Measurements from ENCODE around the gene MAP1B. TPM values are rescaled to one million over a fixed set of nuclear protein-coding genes. Genes with fewer than 3 reads are reported as not detected.

Gene MAP1B
- total and polyA plus RNA-seq, 9 of the 15 experiments (the other 6 are each of a cell fraction or from before 2014, with no cell fraction given): 5.2 to 66.1 (median 17.3) TPM

- TF ChIP-seq ZNF280A (IDR thresholded peaks at IDR 0.05; ENCODE audit: low read depth, partially characterized antibody) (no peak), HNRNPLL (IDR thresholded peaks at IDR 0.05; ENCODE audit: low read depth, low read length, poor library complexity, severe bottlenecking) (no peak), NFIX (CRISPR knock-in tag; IDR thresholded peaks at IDR 0.05; ENCODE audit: low read depth) (no peak), RFX1 (IDR thresholded peaks at IDR 0.05) (no peak), BACH1 (tag; IDR thresholded peaks at IDR 0.05) (no peak), OTX1 (CRISPR knock-in tag; IDR thresholded peaks at IDR 0.05) (no peak), FOS (IDR thresholded peaks at IDR 0.05; ENCODE audit: extremely low read depth, insufficient read length) (peak; percentile 19), ZNF280B (CRISPR knock-in tag; IDR thresholded peaks at IDR 0.05) (no peak), CCAR2 (IDR thresholded peaks at IDR 0.05; ENCODE audit: low read depth, low read length) (no peak), PML (IDR thresholded peaks at IDR 0.05; ENCODE audit: low read length) (no peak), RCOR1 (IDR thresholded peaks at IDR 0.05; ENCODE audit: borderline replicate concordance in 1 of 2, low read depth in 2 of 2, low read length in 2 of 2) (no peak), RBM39 (optimal IDR thresholded peaks at IDR 0.05; ENCODE audit: low read depth, low read length) (no peak), NCOA1 (IDR thresholded peaks at IDR 0.05; ENCODE audit: low read depth) (no peak), POLR2AphosphoS5 (IDR thresholded peaks at IDR 0.05; ENCODE audit: control insufficient read depth, insufficient read depth, low read depth, low read length) (no peak), DMBX1 (CRISPR knock-in tag; IDR thresholded peaks at IDR 0.05; ENCODE audit: borderline replicate concordance) (no peak), SMARCE1 (IDR thresholded peaks at IDR 0.05) (peak; percentile 52; the same call in 1 of the 2 replicates), ARID1B (IDR thresholded peaks at IDR 0.05) (no peak; the same call in 1 of the 2 replicates), DPF2 (IDR thresholded peaks at IDR 0.05) (peak; percentile 56), ZNF408 (CRISPR knock-in tag; IDR thresholded peaks at IDR 0.05; ENCODE audit: low read depth) (no peak), ZNF76 (CRISPR knock-in tag; IDR thresholded peaks at IDR 0.05; ENCODE audit: borderline replicate concordance) (no peak), MXI1 (IDR thresholded peaks at IDR 0.05; ENCODE audit: low read depth, low read length) (no peak), TCF7L2 (IDR thresholded peaks at IDR 0.05; ENCODE audit: low read depth, low read length) (no peak), SMARCA5 (IDR thresholded peaks at IDR 0.05) (no peak), RBBP5 (IDR thresholded peaks at IDR 0.05; ENCODE audit: borderline replicate concordance, insufficient read depth, low read length, poor library complexity, severe bottlenecking) (no peak)
- TF ChIP-seq, protein P1, sequence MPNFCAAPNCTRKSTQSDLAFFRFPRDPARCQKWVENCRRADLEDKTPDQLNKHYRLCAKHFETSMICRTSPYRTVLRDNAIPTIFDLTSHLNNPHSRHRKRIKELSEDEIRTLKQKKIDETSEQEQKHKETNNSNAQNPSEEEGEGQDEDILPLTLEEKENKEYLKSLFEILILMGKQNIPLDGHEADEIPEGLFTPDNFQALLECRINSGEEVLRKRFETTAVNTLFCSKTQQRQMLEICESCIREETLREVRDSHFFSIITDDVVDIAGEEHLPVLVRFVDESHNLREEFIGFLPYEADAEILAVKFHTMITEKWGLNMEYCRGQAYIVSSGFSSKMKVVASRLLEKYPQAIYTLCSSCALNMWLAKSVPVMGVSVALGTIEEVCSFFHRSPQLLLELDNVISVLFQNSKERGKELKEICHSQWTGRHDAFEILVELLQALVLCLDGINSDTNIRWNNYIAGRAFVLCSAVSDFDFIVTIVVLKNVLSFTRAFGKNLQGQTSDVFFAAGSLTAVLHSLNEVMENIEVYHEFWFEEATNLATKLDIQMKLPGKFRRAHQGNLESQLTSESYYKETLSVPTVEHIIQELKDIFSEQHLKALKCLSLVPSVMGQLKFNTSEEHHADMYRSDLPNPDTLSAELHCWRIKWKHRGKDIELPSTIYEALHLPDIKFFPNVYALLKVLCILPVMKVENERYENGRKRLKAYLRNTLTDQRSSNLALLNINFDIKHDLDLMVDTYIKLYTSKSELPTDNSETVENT (CRISPR knock-in tag; IDR thresholded peaks at IDR 0.05): no peak
Measured at GRCh38 chr5:72248410-72248981, 141.2 kb downstream of the MAP1B start (continued).

Data from K562 (cell line).